GM12891 (cell line): Measurements from ENCODE around the gene NACC2.

Source experiments
- POLR2A ChIP-seq: IDR thresholded peaks from 2 replicates; pipeline ENCODE4 v1.6.1; 2011; ENCODE audit warnings: low read depth, low read length, control low read depth
- POLR2AphosphoS5 ChIP-seq: IDR thresholded peaks from 2 replicates; pipeline ENCODE4 v1.6.1; 2011; ENCODE audit warnings: low read depth, low read length, control low read depth
- TAF1 ChIP-seq: IDR thresholded peaks from 2 replicates; pipeline ENCODE4 v1.6.1; 2011; ENCODE audit warnings: low read depth, low read length, control low read depth

- TF ChIP-seq POLR2A (no peak), POLR2AphosphoS5 (no peak), TAF1 (no peak)
These were observed 69.6 kb downstream of the NACC2 start for GRCh38 chr9:136025481-136025880.
